PC-3 (cell line): ENCODE results near the gene ZNRF2. TPM values are rescaled to one million over a fixed set of nuclear protein-coding genes. Genes with fewer than 3 reads are reported as not detected.

Experiments
- ATAC-seq: fragments of 200-7000 bp; cut with Tn5 transposase; 2 replicates; pipeline ENCODE4 v1.9.1; 2020; ENCODE audit warnings: mild to moderate bottlenecking, moderate library complexity
- BruUV-seq: library from RNA; stranded (reverse); fragments of 400-500 nt; replicated peaks from 2 replicates; lab custom pipeline; 2021; lab: Mats Ljungman, UMichigan
- CTCF ChIA-PET: fragments of 300-600 bp; sonication (Branson Sonifier 250); formaldehyde crosslinking; loops from one replicate; lab custom pipeline; 2022; ENCODE audit warnings: antibody characterized with exemption; lab: Charles Lee
- POLR2A ChIA-PET: fragments of 300-600 bp; sonication (Branson Sonifier 250); formaldehyde crosslinking; loops from one replicate; lab custom pipeline; 2022; ENCODE audit warnings: antibody characterized with exemption; ENCODE audit not compliant: unreplicated experiment; lab: Charles Lee
- DNase-seq: peaks from one replicate; pipeline ENCODE4 v3.0.0-alpha.2; 2015
- H2AFZ ChIP-seq: fragments of 300-600 bp; sonication (generic); 2 replicates; pipeline ENCODE4 v1.6.0; 2016; ENCODE audit warnings: antibody characterized with exemption, low read length
- H3F3A ChIP-seq: fragments of 300-600 bp; sonication (generic); one replicate; pipeline ENCODE4 v1.6.0; 2017; ENCODE audit warnings: antibody characterized with exemption, low read length, control low read depth, mild to moderate bottlenecking; ENCODE audit not compliant: unreplicated experiment
- H3K27ac ChIP-seq: fragments of 300-600 bp; sonication (generic); 2 replicates; pipeline ENCODE4 v1.5.1; 2016; ENCODE audit warnings: mild to moderate bottlenecking, low read length
- H3K27me3 ChIP-seq: fragments of 300-600 bp; sonication (generic); 2 replicates; pipeline ENCODE4 v1.6.1; 2016; ENCODE audit warnings: low read length, mixed read lengths
- H3K36me3 ChIP-seq: fragments of 300-600 bp; sonication (generic); 2 replicates; pipeline ENCODE4 v1.6.1; 2016; ENCODE audit warnings: low read depth, mixed run types, low read length, mixed read lengths
- H3K4me1 ChIP-seq: fragments of 300-600 bp; sonication (generic); 2 replicates; pipeline ENCODE4 v1.5.1; 2016; ENCODE audit warnings: low read length; ENCODE audit not compliant: insufficient read depth
- H3K4me2 ChIP-seq: fragments of 300-600 bp; sonication (generic); 2 replicates; pipeline ENCODE4 v1.6.0; 2016; ENCODE audit warnings: low read length
- H3K4me3 ChIP-seq: fragments of 300-600 bp; sonication (generic); 2 replicates; pipeline ENCODE4 v1.5.1; 2016; ENCODE audit warnings: mild to moderate bottlenecking, low read length, mixed read lengths
- H3K79me2 ChIP-seq: fragments of 300-600 bp; sonication (generic); 2 replicates; pipeline ENCODE4 v1.6.1; 2017; ENCODE audit warnings: low read length, mixed read lengths
- H3K9ac ChIP-seq: fragments of 300-600 bp; sonication (generic); 2 replicates; pipeline ENCODE4 v1.6.0; 2016; ENCODE audit warnings: mild to moderate bottlenecking, low read length
- H3K9me2 ChIP-seq: fragments of 300-600 bp; sonication (generic); replicated peaks from 2 replicates; pipeline ENCODE4 v1.6.1; 2016; ENCODE audit warnings: mixed run types, low read length, mixed read lengths
- H3K9me3 ChIP-seq: fragments of 300-600 bp; sonication (generic); 2 replicates; pipeline ENCODE4 v1.6.1; 2016; ENCODE audit warnings: low read length, mixed read lengths
- H4K20me1 ChIP-seq: fragments of 300-600 bp; sonication (generic); 2 replicates; pipeline ENCODE4 v1.6.1; 2016; ENCODE audit warnings: low read length, mixed read lengths
- CTCF ChIP-seq: fragments of 300-600 bp; sonication (generic); conservative IDR thresholded peaks from 2 replicates; pipeline ENCODE4 v1.5.1; 2017; ENCODE audit warnings: antibody characterized with exemption, low read depth, mild to moderate bottlenecking, low read length
- EZH2 ChIP-seq: fragments of 300-600 bp; sonication (generic); IDR thresholded peaks from one replicate; pipeline ENCODE4 v1.6.1; 2017; ENCODE audit warnings: antibody characterized with exemption, mild to moderate bottlenecking, low read length; ENCODE audit not compliant: unreplicated experiment
- EZH2phosphoT487 ChIP-seq: fragments of 300-600 bp; sonication (generic); IDR thresholded peaks from 2 replicates; pipeline ENCODE4 v1.6.1; 2018; ENCODE audit warnings: mild to moderate bottlenecking, antibody characterized with exemption, low read length, borderline replicate concordance
- intact Hi-C: fragments of 100-400 bp; cut with micrococcal nuclease; formaldehyde crosslinking; loops from 2 replicates; pipeline ENCODE4 v1.9.0; 2023
- total RNA-seq: library from RNA; depleted of rRNA; stranded (reverse); fragments of >200 nt; gene quantifications from 2 replicates; pipeline ENCODE4 v1.2.3, GENCODE V29; 2014

The ZNRF2 gene
- total RNA-seq, 1 experiment from 2014 or later = 13.1 TPM

GRCh38 chr7:30256349-30256858, 28.0 kb upstream of the ZNRF2 start:
- BruUV-seq = no TSS peak
- DNase-seq (no peak), ATAC-seq (no peak)
- no peak overlapping the region for H2AFZ ChIP-seq
- no peaks in the 10 kb centered on the region for H3K9me3 ChIP-seq
- no peak overlapping the region for H3K4me3 ChIP-seq
- no peak overlapping the region for H3K9ac ChIP-seq
- H3K9me2 ChIP-seq = no peaks in the 10 kb centered on the region
- intact Hi-C loops = no loop called here
- no peaks in the 10 kb centered on the region for H3F3A ChIP-seq
- H3K36me3 ChIP-seq = no peaks in the 10 kb centered on the region
- ChIA-PET POLR2A (no interaction called here), CTCF (no interaction called here)
- H3K27ac ChIP-seq = no peak overlapping the region
- no peaks in the 10 kb centered on the region for H3K27me3 ChIP-seq
- H3K4me2 ChIP-seq = no peak overlapping the region
- no peaks in the 10 kb centered on the region for H3K79me2 ChIP-seq
- no peaks in the 10 kb centered on the region for H3K4me1 ChIP-seq
- H4K20me1 ChIP-seq = no peaks in the 10 kb centered on the region
- TF ChIP-seq EZH2phosphoT487 (no peak), EZH2 (no peak), CTCF (no peak)

- DNase-seq = no peak
- no peaks in the 10 kb centered on the region for H3K79me2 ChIP-seq
- no peaks in the 10 kb centered on the region for H4K20me1 ChIP-seq
- no peak overlapping the region for H3K27ac ChIP-seq
- no peaks in the 10 kb centered on the region for H3K36me3 ChIP-seq
- TF ChIP-seq CTCF = no peak
- TF ChIP-seq EZH2 = no peak
- intact Hi-C loops = no loop called here
- CTCF ChIA-PET = no interaction called here
- ATAC-seq = no peak
- no peaks in the 10 kb centered on the region for H3K4me1 ChIP-seq
- no peak overlapping the region for H3K4me3 ChIP-seq
- H3K4me2 ChIP-seq = no peak overlapping the region
- POLR2A ChIA-PET = no interaction called here
- H3K27me3 ChIP-seq = no peaks in the 10 kb centered on the region
- no peaks in the 10 kb centered on the region for H3F3A ChIP-seq
- no peak overlapping the region for H2AFZ ChIP-seq
- no peak overlapping the region for H3K9ac ChIP-seq
- no peaks in the 10 kb centered on the region for H3K9me3 ChIP-seq
- H3K9me2 ChIP-seq = no peaks in the 10 kb centered on the region
- no TSS peak for BruUV-seq
Measured at GRCh38 chr7:30260246-30260768, 24.1 kb upstream of the ZNRF2 start.

- Histone ChIP-seq H3K9me3 (no peaks in the 10 kb centered on the region), H3K4me3 (no peak overlapping the region), H3K4me2 (no peak overlapping the region), H4K20me1 (no peaks in the 10 kb centered on the region), H2AFZ (no peak overlapping the region), H3K27ac (no peak overlapping the region), H3K36me3 (no peaks in the 10 kb centered on the region), H3K27me3 (no peaks in the 10 kb centered on the region), H3K4me1 (no peaks in the 10 kb centered on the region), H3K9me2 (no peaks in the 10 kb centered on the region), H3K9ac (no peak overlapping the region), H3F3A (no peaks in the 10 kb centered on the region), H3K79me2 (no peaks in the 10 kb centered on the region)
- intact Hi-C loops = no loop called here
- no TSS peak for BruUV-seq
- no peak for DNase-seq
- TF ChIP-seq EZH2phosphoT487 (no peak), EZH2 (no peak), CTCF (no peak)
- POLR2A ChIA-PET = no interaction called here
- CTCF ChIA-PET = no interaction called here
- ATAC-seq = no peak
Measured at GRCh38 chr7:30263090-30263710, 21.2 kb upstream of the ZNRF2 start.
